ENCODE measurements around the gene MOBP.
A peak's percentile ranks its signal among the peaks of the same experiment; 100 is the strongest.
"Not testable (repeated sequence)": the region's sequence is repeated elsewhere in the genome, so short reads cannot be mapped to it uniquely, and the experiment has no call there.

Gene MOBP, protein sequence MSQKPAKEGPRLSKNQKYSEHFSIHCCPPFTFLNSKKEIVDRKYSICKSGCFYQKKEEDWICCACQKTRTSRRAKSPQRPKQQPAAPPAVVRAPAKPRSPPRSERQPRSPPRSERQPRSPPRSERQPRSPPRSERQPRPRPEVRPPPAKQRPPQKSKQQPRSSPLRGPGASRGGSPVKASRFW

DNA sequence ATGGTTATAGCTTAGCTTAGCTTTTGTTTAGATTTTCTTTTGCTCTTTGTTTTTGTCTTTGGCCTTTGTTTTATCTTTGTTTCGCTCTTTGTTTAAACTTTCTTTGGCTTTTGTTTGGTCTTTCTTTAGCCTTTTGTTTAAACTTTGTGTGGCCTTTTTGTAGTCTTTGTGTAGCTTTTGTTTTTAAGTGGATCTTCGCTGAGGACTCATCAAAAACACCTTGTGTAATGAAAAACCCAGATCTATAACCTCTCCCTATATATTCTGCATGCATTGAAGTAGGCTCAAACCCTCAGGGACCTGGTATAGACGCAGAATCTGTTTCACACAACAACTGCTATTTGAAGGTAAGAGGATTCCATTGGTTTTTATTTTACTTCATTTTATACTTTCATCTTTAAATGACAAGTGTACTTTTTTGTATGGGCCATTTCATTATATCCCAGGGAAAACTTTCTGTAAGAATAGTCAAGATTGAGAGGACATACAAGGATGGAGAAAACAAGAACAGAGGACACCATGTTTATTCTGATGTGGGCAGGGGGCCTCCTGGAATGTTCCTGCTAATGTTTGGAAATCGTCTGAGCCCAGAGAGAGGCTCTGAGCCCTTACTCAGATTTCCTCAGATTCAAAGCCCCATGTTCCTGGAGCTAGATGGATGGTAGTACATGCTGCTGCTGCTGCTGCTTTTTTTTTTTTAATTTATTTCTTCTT lies at the start of gene MOBP:
Gene MOBP (plus strand): TSS at position 287 of the 714 bp plus-strand sequence. CDS start 34,390 bp downstream, outside the sequence.
- H3K9me3 ChIP-seq (ENCODE audit: severe bottlenecking), result no peaks in the 10 kb centered on the region
- no peaks in the 10 kb centered on the region for H3K27me3 ChIP-seq (ENCODE audit: insufficient read depth, low read depth, severe bottlenecking)
- H3K27ac ChIP-seq, result no peak within 1 kb of the TSS
- no peaks in the 10 kb centered on the region for H3K36me3 ChIP-seq
- no peak for DNase-seq
- TF ChIP-seq, protein P1, sequence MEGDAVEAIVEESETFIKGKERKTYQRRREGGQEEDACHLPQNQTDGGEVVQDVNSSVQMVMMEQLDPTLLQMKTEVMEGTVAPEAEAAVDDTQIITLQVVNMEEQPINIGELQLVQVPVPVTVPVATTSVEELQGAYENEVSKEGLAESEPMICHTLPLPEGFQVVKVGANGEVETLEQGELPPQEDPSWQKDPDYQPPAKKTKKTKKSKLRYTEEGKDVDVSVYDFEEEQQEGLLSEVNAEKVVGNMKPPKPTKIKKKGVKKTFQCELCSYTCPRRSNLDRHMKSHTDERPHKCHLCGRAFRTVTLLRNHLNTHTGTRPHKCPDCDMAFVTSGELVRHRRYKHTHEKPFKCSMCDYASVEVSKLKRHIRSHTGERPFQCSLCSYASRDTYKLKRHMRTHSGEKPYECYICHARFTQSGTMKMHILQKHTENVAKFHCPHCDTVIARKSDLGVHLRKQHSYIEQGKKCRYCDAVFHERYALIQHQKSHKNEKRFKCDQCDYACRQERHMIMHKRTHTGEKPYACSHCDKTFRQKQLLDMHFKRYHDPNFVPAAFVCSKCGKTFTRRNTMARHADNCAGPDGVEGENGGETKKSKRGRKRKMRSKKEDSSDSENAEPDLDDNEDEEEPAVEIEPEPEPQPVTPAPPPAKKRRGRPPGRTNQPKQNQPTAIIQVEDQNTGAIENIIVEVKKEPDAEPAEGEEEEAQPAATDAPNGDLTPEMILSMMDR (IDR thresholded peaks at IDR 0.05; ENCODE audit: low read depth, low read length), result no peak
- H3K4me3 ChIP-seq (ENCODE audit: low read depth, low read length), result no peak within 1 kb of the TSS

DNA sequence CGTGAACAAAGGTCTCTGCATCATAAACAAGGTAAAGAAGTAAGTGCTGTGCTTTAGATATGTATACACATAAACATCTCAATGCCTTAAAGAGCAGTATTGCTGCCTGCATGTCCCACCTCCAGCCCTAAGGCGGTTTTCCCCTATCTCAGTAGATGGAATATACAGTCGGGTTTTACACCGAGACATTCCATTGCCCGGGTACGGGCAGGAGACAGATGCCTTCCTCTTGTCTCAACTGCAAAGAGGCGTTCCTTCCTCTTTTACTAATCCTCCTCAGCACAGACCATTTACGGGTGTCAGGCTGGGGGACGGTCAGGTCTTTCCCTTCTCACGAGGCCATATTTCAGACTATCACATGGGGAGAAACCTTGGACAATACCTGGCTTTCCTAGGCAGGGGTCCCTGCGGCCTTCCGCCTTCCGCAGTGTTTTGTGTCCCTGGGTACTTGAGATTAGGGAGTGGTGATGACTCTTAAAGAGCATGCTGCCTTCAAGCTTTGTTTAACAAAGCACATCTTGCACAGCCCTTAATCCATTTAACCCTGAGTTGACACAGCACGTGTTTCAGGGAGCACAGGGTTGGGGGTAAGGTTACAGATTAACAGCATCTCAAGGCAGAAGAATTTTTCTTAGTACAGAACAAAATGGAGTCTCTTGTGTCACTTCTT lies 48.8 kb upstream of the MOBP start:
- DNase-seq, result peak; percentile 53
- H3K27ac ChIP-seq, result peak overlapping the region; percentile 74
- not testable (repeated sequence) for H3K4me3 ChIP-seq (ENCODE audit: low read depth, low read length)

DNA sequence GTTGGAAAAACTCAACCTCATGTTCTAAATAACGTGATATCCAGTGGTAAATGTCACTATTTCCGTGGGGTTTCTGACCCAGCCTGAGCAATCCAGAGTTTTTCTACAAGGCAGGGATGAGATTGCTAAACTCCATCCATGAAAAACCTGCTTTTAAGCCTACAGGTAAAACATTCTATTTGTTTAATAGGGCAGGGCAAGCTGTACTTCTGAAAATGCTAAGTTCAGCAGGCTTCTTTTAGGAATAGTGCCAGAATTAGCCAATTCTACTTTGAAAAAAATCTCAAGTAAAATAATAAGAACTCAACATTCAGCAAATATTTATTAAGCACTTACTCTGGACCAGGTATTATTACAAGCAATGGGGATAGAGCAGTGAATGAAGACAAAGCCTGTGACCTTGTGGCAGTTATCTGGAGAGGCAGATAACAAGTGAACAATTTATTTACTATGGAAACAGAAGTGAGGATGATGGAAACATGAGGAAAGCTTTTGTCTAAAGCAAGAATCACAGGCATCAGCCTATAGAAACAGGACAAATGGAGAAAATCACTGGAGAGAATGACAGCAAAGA lies 47.7 kb upstream of the MOBP start:
- H3K9me3 ChIP-seq (ENCODE audit: severe bottlenecking), result no peaks in the 10 kb centered on the region
- H3K4me3 ChIP-seq (ENCODE audit: low read depth, low read length), result no peak overlapping the region
- DNase-seq, result no peak
- TF ChIP-seq, protein P1 (IDR thresholded peaks at IDR 0.05; ENCODE audit: low read depth, low read length), result no peak
- no peak overlapping the region; the same call in 1 of the 2 replicates for H3K27ac ChIP-seq
- H3K36me3 ChIP-seq, result peaks cover 2% of the 10 kb centered on the region; the same call in 1 of the 2 replicates
- no peaks in the 10 kb centered on the region for H3K27me3 ChIP-seq (ENCODE audit: insufficient read depth, low read depth, severe bottlenecking)

More for the DNA sequence above, 48.8 kb upstream of the MOBP start:
- H3K9me3 ChIP-seq (ENCODE audit: severe bottlenecking); H3K27me3 ChIP-seq (ENCODE audit: insufficient read depth, low read depth, severe bottlenecking): not testable (repeated sequence)
- H3K36me3 ChIP-seq, result peaks cover 14% of the 10 kb centered on the region

DNA sequence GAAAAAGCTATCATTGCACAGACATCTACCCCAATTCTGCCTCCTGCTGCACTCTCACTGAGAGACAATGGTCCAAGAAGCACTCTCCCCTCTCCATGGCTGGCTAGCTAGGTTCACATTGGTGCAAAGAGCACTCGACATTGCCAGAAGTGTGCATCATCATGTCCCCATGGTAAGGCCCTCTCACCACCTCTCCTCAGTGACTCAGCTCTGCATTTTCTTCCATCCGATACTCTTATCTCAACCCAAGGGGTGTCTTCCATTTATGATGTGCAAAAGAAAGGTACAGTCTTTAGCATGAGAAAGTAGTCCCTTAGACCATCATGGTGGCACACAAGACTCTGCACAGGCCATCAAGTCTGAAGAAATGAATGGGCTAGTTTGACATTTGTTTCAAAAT lies 46.9 kb upstream of the MOBP start:
- no peak for DNase-seq
- H3K9me3 ChIP-seq (ENCODE audit: severe bottlenecking), result no peaks in the 10 kb centered on the region
- no peaks in the 10 kb centered on the region for H3K27me3 ChIP-seq (ENCODE audit: insufficient read depth, low read depth, severe bottlenecking)
- H3K27ac ChIP-seq, result no peak overlapping the region
- no peak overlapping the region for H3K4me3 ChIP-seq (ENCODE audit: low read depth, low read length)
- H3K36me3 ChIP-seq, result no peaks in the 10 kb centered on the region
- TF ChIP-seq, protein P1 (IDR thresholded peaks at IDR 0.05; ENCODE audit: low read depth, low read length), result no peak

DNA sequence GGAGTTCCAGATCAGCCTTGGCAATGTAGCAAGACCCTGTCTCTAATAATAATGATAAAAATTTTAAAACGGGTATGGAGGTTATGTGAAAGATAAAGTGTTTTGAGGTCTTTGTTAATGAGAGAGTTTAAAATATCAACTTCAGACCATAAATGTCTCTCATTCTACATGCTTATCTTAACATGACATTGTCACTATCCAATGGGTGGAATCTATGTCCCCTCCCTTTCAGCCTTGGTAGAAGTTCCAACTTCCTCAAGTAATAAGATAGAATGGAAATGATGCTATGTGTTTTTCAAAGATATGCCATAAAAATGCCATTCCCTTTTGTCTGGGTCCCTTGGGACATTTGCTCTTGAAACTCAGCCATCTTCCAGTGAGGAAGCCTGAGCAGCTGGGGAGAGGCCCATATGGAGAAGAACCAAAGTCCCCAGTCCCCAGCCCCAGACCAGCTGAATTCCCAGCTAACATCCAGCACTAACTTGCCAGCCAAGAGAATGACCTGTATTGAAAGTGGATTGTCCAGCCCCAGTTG lies 44.0 kb upstream of the MOBP start:
- no peaks in the 10 kb centered on the region for H3K9me3 ChIP-seq (ENCODE audit: severe bottlenecking)

More for the DNA sequence above, 44.0 kb upstream of the MOBP start:
- Histone ChIP-seq H3K36me3 (no peaks in the 10 kb centered on the region), H3K27ac (no peak overlapping the region), H3K4me3 (ENCODE audit: low read depth, low read length) (no peak overlapping the region), H3K27me3 (ENCODE audit: insufficient read depth, low read depth, severe bottlenecking) (no peaks in the 10 kb centered on the region)
- TF ChIP-seq, protein P1 (IDR thresholded peaks at IDR 0.05; ENCODE audit: low read depth, low read length), result no peak
- no peak for DNase-seq

Data from WERI-Rb-1 (cell line).